Measurements from ENCODE around the gene CHRD. TPM values are rescaled to one million over a fixed set of nuclear protein-coding genes. Genes with fewer than 3 reads are reported as not detected.

CHRD gene
- polyA plus RNA-seq, 1 donor: 3.7 TPM

DNA sequence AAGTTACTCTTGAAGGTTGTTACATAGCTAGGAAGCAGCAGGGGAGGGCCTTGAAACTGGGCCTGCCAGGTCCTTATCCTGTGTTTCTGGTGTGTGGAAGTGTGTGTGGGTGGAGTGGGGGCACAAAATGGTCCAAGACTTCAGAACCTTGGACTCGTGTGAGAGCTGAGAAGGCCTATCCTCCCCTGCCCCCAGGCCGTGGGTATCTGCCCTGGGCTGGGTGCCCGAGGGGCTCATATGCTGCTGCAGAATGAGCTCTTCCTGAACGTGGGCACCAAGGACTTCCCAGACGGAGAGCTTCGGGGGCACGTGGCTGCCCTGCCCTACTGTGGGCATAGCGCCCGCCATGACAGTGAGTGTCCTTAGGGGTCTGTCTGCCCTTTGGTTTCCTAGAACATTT, 4.5 kb downstream of the CHRD start:
- WGBS (ENCODE audit: insufficient coverage, low lambda C conversion rate): no CpG with 5 or more reads among the region's 9 CpGs
- Histone ChIP-seq H3K27ac (ENCODE audit: low read length) (no peak overlapping the region), H3K36me3 (ENCODE audit: control insufficient read depth, insufficient read depth, low read length) (no peaks in the 10 kb centered on the region), H3K4me3 (ENCODE audit: low read length) (no peak overlapping the region), H3K27me3 (ENCODE audit: control insufficient read depth, insufficient read depth, low read length) (peaks cover 35% of the 10 kb centered on the region), H3K4me1 (ENCODE audit: control insufficient read depth, insufficient read depth, low read length) (peaks cover 10% of the 10 kb centered on the region), H3K9me3 (ENCODE audit: control insufficient read depth, low read depth, low read length) (peaks cover 5% of the 10 kb centered on the region)
- DNase-seq: no peak

DNA sequence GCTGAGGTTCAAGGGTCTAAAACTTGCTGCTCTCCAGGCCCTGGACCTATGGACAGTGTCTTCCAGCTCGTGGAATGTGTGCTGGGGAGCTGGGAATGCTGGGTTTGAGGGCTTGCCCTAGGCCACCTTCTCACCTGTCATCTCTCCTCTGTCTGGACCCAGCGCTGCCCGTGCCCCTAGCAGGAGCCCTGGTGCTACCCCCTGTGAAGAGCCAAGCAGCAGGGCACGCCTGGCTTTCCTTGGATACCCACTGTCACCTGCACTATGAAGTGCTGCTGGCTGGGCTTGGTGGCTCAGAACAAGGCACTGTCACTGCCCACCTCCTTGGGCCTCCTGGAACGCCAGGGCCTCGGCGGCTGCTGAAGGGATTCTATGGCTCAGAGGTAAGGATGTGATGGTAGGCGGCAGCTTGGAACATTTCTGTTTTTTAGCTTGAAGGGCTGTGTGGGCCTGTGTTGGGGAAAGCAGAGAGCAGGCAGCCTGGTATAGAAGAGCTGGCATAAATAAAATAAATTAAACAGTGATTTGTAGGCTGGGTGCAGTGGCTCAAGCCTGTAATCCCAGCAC, 5.1 kb downstream of the CHRD start:
- no peaks in the 10 kb centered on the region for H3K36me3 ChIP-seq (ENCODE audit: control insufficient read depth, insufficient read depth, low read length)
- no peak overlapping the region for H3K27ac ChIP-seq (ENCODE audit: low read length)
- peaks cover 5% of the 10 kb centered on the region for H3K9me3 ChIP-seq (ENCODE audit: control insufficient read depth, low read depth, low read length)
- H3K4me1 ChIP-seq (ENCODE audit: control insufficient read depth, insufficient read depth, low read length): peaks cover 10% of the 10 kb centered on the region
- H3K27me3 ChIP-seq (ENCODE audit: control insufficient read depth, insufficient read depth, low read length): peaks cover 37% of the 10 kb centered on the region
- H3K4me3 ChIP-seq (ENCODE audit: low read length): no peak overlapping the region
- DNase-seq: no peak
- no CpG with 5 or more reads among the region's 8 CpGs for WGBS (ENCODE audit: insufficient coverage, low lambda C conversion rate)

DNA sequence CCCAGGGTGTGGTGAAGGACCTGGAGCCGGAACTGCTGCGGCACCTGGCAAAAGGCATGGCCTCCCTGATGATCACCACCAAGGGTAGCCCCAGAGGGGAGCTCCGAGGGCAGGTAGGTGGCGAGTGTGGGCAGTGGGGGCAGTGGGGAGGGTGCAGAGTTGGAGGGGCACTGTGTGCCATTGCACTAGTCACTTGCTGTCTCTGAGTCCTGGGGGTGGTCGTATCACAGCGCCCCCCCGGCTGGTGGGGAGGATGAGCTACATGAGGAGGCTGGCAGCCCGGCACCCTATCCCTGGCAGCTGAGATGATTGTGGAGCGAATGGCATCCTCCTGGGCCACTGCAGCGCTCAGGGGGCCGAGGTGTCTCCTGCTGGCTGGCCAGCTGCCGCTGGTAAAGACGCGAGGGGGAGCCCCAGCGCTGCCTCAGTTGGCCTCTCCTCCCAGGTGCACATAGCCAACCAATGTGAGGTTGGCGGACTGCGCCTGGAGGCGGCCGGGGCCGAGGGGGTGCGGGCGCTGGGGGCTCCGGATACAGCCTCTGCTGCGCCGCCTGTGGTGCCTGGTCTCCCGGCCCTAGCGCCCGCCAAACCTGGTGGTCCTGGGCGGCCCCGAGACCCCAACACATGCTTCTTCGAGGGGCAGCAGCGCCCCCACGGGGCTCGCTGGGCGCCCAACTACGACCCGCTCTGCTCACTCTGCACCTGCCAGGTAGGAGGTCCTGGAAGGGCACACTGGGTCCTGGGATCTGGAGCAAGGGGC, 6.4 kb downstream of the CHRD start:
- Histone ChIP-seq H3K36me3 (ENCODE audit: control insufficient read depth, insufficient read depth, low read length) (no peaks in the 10 kb centered on the region), H3K4me3 (ENCODE audit: low read length) (no peak overlapping the region), H3K9me3 (ENCODE audit: control insufficient read depth, low read depth, low read length) (peaks cover 3% of the 10 kb centered on the region), H3K27ac (ENCODE audit: low read length) (no peak overlapping the region), H3K27me3 (ENCODE audit: control insufficient read depth, insufficient read depth, low read length) (peaks cover 33% of the 10 kb centered on the region), H3K4me1 (ENCODE audit: control insufficient read depth, insufficient read depth, low read length) (peaks cover 5% of the 10 kb centered on the region)
- no CpG with 5 or more reads among the region's 37 CpGs for WGBS (ENCODE audit: insufficient coverage, low lambda C conversion rate)
- no peak for DNase-seq

DNA sequence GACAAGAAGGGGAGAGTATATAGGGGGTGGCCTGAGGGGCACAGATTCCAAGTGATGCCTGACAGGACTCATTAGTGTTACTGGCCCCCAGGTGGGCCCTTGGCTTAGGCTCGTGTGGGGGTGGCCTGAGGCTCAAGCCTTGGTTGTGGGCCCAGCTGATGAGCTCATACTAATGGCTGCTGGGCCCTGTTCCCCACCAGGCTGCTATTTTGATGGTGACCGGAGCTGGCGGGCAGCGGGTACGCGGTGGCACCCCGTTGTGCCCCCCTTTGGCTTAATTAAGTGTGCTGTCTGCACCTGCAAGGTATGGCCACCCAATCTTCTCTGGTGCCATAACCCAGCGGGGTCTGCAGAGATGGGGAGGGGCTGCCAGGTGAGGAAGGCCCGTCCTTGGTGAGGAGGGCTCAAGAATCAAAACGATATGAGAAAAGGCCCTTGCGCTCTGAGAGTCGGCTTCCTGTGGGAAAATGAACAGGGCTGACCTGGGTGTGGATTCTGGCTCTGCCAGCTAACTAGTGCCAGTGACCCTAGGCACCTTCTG, 7.4 kb downstream of the CHRD start:
- H3K36me3 ChIP-seq (ENCODE audit: control insufficient read depth, insufficient read depth, low read length): no peaks in the 10 kb centered on the region
- WGBS (ENCODE audit: insufficient coverage, low lambda C conversion rate): no CpG with 5 or more reads among the region's 12 CpGs
- no peak for DNase-seq
- no peaks in the 10 kb centered on the region for H3K9me3 ChIP-seq (ENCODE audit: control insufficient read depth, low read depth, low read length)
- no peak overlapping the region for H3K4me3 ChIP-seq (ENCODE audit: low read length)
- no peaks in the 10 kb centered on the region for H3K4me1 ChIP-seq (ENCODE audit: control insufficient read depth, insufficient read depth, low read length)
- H3K27me3 ChIP-seq (ENCODE audit: control insufficient read depth, insufficient read depth, low read length): peaks cover 27% of the 10 kb centered on the region
- no peak overlapping the region for H3K27ac ChIP-seq (ENCODE audit: low read length)

DNA sequence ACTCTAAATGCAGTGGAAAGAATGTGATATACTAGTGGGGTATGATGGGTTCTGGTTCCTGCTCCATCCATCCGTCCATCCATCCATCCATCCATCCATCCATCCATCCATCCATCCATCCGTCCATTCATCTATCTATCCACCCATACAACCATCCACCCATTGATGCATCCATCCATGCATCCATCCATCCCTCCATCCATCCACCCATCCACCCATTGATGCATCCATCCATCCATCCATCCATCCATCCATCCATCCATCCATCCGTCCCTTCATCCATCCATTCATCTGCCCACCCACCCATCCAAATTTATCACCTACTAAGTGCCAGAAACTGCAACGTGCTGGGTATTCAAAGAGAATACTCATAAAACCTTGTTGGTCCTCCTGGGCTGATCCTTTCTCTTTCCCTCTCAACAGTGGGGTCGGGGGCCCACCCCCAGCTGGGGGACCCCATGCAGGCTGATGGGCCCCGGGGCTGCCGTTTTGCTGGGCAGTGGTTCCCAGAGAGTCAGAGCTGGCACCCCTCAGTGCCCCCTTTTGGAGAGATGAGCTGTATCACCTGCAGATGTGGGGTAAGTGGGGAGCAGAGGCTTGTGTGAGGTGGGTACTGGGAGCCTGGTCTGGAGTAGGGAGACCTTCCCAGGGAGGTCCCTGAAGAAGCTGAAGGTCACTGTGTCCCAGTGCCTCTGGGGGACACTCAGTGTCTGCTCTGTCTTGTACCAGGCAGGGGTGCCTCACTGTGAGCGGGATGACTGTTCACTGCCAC, 8.5 kb downstream of the CHRD start:
- H3K36me3 ChIP-seq (ENCODE audit: control insufficient read depth, insufficient read depth, low read length): no peaks in the 10 kb centered on the region
- peaks cover 18% of the 10 kb centered on the region for H3K27me3 ChIP-seq (ENCODE audit: control insufficient read depth, insufficient read depth, low read length)
- DNase-seq: no peak
- no peak overlapping the region for H3K27ac ChIP-seq (ENCODE audit: low read length)
- 80% methylated on average over 1 of the region's 8 CpGs for WGBS (ENCODE audit: insufficient coverage, low lambda C conversion rate)
- H3K9me3 ChIP-seq (ENCODE audit: control insufficient read depth, low read depth, low read length): no peaks in the 10 kb centered on the region
- H3K4me1 ChIP-seq (ENCODE audit: control insufficient read depth, insufficient read depth, low read length): no peaks in the 10 kb centered on the region
- H3K4me3 ChIP-seq (ENCODE audit: low read length): no peak overlapping the region

DNA sequence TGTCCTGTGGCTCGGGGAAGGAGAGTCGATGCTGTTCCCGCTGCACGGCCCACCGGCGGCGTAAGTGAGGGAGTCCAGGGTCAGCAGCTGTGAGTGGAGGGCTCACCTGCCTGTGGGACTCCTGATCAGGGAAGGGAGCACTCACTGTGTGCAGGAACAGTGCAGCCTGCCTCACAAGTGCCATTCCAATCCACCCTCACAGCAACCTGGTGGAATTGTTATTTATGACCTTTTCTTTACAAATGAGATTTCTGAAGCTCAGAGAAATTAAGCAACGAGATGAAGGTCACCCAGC, 9.0 kb downstream of the CHRD start:
- Histone ChIP-seq H3K9me3 (ENCODE audit: control insufficient read depth, low read depth, low read length) (no peaks in the 10 kb centered on the region), H3K27ac (ENCODE audit: low read length) (no peak overlapping the region), H3K36me3 (ENCODE audit: control insufficient read depth, insufficient read depth, low read length) (no peaks in the 10 kb centered on the region), H3K27me3 (ENCODE audit: control insufficient read depth, insufficient read depth, low read length) (peaks cover 18% of the 10 kb centered on the region), H3K4me3 (ENCODE audit: low read length) (no peak overlapping the region), H3K4me1 (ENCODE audit: control insufficient read depth, insufficient read depth, low read length) (no peaks in the 10 kb centered on the region)
- no peak for DNase-seq
- WGBS (ENCODE audit: insufficient coverage, low lambda C conversion rate): 0% methylated on average over 1 of the region's 8 CpGs

DNA sequence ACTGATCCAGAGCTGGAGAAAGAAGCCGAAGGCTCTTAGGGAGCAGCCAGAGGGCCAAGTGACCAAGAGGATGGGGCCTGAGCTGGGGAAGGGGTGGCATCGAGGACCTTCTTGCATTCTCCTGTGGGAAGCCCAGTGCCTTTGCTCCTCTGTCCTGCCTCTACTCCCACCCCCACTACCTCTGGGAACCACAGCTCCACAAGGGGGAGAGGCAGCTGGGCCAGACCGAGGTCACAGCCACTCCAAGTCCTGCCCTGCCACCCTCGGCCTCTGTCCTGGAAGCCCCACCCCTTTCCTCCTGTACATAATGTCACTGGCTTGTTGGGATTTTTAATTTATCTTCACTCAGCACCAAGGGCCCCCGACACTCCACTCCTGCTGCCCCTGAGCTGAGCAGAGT, 9.5 kb downstream of the CHRD start:
- H3K4me1 ChIP-seq (ENCODE audit: control insufficient read depth, insufficient read depth, low read length): no peaks in the 10 kb centered on the region
- WGBS (ENCODE audit: insufficient coverage, low lambda C conversion rate): no CpG with 5 or more reads among the region's 5 CpGs
- H3K9me3 ChIP-seq (ENCODE audit: control insufficient read depth, low read depth, low read length): no peaks in the 10 kb centered on the region
- H3K4me3 ChIP-seq (ENCODE audit: low read length): no peak overlapping the region
- peaks cover 18% of the 10 kb centered on the region for H3K27me3 ChIP-seq (ENCODE audit: control insufficient read depth, insufficient read depth, low read length)
- H3K27ac ChIP-seq (ENCODE audit: low read length): no peak overlapping the region
- H3K36me3 ChIP-seq (ENCODE audit: control insufficient read depth, insufficient read depth, low read length): no peaks in the 10 kb centered on the region
- no peak for DNase-seq

DNA sequence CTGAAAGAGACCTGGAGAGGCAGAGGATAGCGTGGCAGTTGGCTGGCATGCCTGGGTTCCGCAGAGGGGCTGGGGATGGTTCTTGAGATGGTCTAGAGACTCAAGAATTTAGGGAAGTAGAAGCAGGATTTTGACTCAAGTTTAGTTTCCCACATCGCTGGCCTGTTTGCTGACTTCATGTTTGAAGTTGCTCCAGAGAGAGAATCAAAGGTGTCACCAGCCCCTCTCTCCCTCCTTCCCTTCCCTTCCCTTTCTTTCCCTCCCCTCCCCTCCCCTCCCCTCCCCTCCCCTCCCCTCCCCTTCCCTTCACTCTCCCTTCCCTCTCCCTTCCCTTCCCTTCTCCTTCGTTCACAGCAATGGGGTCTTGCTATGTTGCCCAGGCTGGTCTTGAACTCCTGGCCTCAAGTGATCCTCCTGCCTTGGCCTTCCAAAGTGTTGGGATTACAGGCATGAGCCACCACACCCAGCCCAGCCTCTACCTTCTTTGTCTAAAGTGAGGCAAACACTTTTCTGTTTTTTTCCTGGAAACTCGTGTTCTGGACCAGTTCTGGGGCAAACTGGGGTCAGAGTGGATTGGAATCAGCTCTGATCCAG, 10.2 kb downstream of the CHRD start:
- Histone ChIP-seq H3K27ac (ENCODE audit: low read length) (no peak overlapping the region), H3K27me3 (ENCODE audit: control insufficient read depth, insufficient read depth, low read length) (peaks cover 18% of the 10 kb centered on the region), H3K4me3 (ENCODE audit: low read length) (no peak overlapping the region), H3K36me3 (ENCODE audit: control insufficient read depth, insufficient read depth, low read length) (no peaks in the 10 kb centered on the region), H3K4me1 (ENCODE audit: control insufficient read depth, insufficient read depth, low read length) (no peaks in the 10 kb centered on the region), H3K9me3 (ENCODE audit: control insufficient read depth, low read depth, low read length) (no peaks in the 10 kb centered on the region)
- WGBS (ENCODE audit: insufficient coverage, low lambda C conversion rate): 80% methylated on average over 1 of the region's 5 CpGs
- no peak for DNase-seq

DNA sequence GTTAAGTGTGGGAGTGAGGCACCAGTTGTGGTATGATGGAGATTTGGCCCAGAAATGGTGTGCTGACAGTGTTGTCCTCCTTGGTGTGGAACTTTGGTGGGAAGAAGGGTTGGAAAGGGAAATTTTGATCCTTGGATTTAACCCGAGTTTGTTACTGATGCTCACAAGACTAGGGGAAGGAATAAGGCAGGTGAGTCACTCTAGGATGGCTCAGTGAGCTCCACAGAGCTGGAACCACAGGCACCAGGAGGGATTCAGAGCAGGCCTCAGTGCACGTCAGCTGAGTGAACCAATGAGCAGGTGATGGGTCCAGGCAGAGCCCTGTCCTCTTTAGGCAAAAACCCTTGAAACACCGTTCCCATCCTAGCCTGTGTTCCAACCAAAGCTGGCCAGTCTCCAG, 11.4 kb downstream of the CHRD start:
- H3K9me3 ChIP-seq (ENCODE audit: control insufficient read depth, low read depth, low read length): no peaks in the 10 kb centered on the region
- no CpG with 5 or more reads among the region's 3 CpGs for WGBS (ENCODE audit: insufficient coverage, low lambda C conversion rate)
- DNase-seq: no peak

DNA sequence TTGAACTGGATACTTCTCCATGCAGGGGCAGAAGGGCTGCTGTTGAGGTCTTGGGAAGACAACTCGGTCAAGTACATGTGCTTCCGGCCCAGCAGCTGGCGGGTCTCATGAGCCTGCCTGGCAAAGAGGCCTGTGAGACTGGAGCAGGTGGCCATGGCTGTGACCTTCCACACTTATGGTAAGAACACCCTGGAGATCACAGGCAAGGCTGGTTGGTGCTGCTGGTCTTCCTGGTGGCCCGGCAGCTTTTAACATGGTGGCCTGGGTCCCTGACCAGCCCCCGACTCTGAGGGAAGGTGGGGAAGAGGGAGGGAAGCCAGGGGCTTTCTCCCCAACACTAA, 15.4 kb downstream of the CHRD start:
- no CpG with 5 or more reads among the region's 5 CpGs for WGBS (ENCODE audit: insufficient coverage, low lambda C conversion rate)
- H3K9me3 ChIP-seq (ENCODE audit: control insufficient read depth, low read depth, low read length): no peaks in the 10 kb centered on the region
- H3K27ac ChIP-seq (ENCODE audit: low read length): no peak overlapping the region
- no peak overlapping the region for H3K4me3 ChIP-seq (ENCODE audit: low read length)
- H3K4me1 ChIP-seq (ENCODE audit: control insufficient read depth, insufficient read depth, low read length): no peaks in the 10 kb centered on the region
- H3K27me3 ChIP-seq (ENCODE audit: control insufficient read depth, insufficient read depth, low read length): peaks cover 16% of the 10 kb centered on the region
- no peaks in the 10 kb centered on the region for H3K36me3 ChIP-seq (ENCODE audit: control insufficient read depth, insufficient read depth, low read length)
- no peak for DNase-seq

More for the DNA sequence above, 11.4 kb downstream of the CHRD start:
- Histone ChIP-seq H3K4me1 (ENCODE audit: control insufficient read depth, insufficient read depth, low read length) (no peaks in the 10 kb centered on the region), H3K27ac (ENCODE audit: low read length) (no peak overlapping the region), H3K36me3 (ENCODE audit: control insufficient read depth, insufficient read depth, low read length) (no peaks in the 10 kb centered on the region), H3K27me3 (ENCODE audit: control insufficient read depth, insufficient read depth, low read length) (peaks cover 18% of the 10 kb centered on the region), H3K4me3 (ENCODE audit: low read length) (no peak overlapping the region)
